Hepatocyte (in vitro differentiated cells): Measurements from ENCODE around the gene TCEA2.

Experiments used
- CTCF ChIP-seq: fragments of 200-600 bp; sonication (generic); IDR thresholded peaks from 2 replicates; pipeline ENCODE4 v1.5.1; 2016; ENCODE audit warnings: antibody characterized with exemption, mild to moderate bottlenecking; ENCODE audit not compliant: poor library complexity
- EZH2 ChIP-seq: fragments of 200-600 bp; sonication (generic); IDR thresholded peaks from 2 replicates; pipeline ENCODE4 v1.6.1; 2016; ENCODE audit warnings: antibody characterized with exemption, mild to moderate bottlenecking, borderline replicate concordance
- EZH2phosphoT487 ChIP-seq: fragments of 200-600 bp; sonication (generic); IDR thresholded peaks from one replicate; pipeline ENCODE4 v1.6.1; 2018; ENCODE audit warnings: antibody characterized with exemption, mild to moderate bottlenecking, low read depth, moderate library complexity; ENCODE audit not compliant: unreplicated experiment, severe bottlenecking

GRCh38 chr20:64092258-64093012, 29.4 kb downstream of the TCEA2 start:
- TF ChIP-seq CTCF = no peak
- no peak for TF ChIP-seq EZH2
- no peak for TF ChIP-seq EZH2phosphoT487
